Erythroblast (primary cell): ENCODE data around the gene WDR12.

Experiments used
- GATA1 ChIP-seq: IDR thresholded peaks from 2 replicates; pipeline ENCODE4 v1.6.1; 2011; ENCODE audit warnings: low read depth, mild to moderate bottlenecking, control low read depth, low read length, moderate library complexity
- POLR2A ChIP-seq: IDR thresholded peaks from 2 replicates; pipeline ENCODE4 v1.6.1; 2011; ENCODE audit warnings: mild to moderate bottlenecking, low read length

DNA sequence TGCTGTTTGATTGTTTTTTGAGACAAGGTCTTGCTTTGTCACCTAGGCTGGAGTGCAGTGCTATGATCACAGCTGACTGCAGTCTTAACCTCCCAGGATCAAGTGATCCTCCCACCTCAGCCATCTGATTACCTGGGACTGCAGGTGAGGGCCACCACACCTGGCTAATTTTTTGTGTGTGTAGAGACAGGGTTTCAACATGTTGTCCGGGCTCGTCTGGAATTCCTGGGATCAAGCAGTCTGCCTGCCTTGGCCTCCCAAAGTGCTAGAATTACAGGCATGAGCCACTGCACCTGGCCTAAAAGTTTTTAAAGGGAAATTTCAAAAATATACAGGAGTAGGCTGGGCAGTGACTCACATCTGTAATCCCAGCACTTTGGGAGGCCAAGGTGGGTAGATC is 23.0 kb upstream of the WDR12 start:
- TF ChIP-seq POLR2A (no peak), GATA1 (no peak)
